Glomerular visceral epithelial cell (primary cell): ENCODE results near the gene PRKG1.
A peak's percentile ranks its signal among the peaks of the same experiment; 100 is the strongest.

ENCODE experiments used
- DNase-seq: peaks from one replicate; pipeline ENCODE4 v3.0.0-alpha.2; 2016; ENCODE audit errors: extremely low spot score

PRKG1 gene

DNA sequence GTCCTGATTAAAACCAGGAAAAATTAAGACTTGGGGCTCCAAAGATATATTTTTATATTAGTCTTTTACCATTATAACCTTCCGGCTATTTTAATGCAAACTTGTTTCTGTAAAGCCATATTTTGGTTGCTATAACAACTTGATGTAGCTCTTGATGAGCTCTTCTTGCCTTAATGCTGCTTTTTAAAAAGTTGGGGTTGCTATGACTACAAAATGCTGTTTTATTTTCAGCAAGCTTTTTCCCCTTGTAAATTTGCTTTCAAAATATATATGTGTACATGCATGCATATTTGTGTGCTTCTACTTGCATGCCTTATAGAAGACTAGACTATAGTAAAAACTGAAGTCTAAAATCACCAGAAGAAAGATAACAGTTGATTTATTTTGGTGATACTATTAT is 525.4 kb downstream of the PRKG1 start:
- no peak for DNase-seq

DNA sequence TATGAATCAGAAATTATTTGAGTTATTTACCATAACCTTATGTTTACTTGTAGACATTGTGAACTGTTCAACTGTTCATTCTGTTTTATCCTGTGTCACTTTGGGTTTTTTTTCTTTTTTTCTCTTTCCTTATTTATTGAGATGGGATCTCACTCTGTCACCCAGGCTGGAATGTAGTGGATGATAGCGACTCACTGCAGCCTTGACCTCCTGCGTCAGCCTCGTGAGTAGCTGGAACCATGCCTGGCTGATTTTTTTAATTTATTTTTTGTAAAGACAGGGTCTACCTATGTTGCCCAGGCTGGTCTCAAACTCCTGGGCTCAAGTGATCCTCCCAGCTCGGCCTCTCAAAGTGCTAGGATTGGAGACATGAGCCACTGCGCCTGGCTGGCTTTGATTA is 528.0 kb downstream of the PRKG1 start:
- peak; percentile 6 for DNase-seq

DNA sequence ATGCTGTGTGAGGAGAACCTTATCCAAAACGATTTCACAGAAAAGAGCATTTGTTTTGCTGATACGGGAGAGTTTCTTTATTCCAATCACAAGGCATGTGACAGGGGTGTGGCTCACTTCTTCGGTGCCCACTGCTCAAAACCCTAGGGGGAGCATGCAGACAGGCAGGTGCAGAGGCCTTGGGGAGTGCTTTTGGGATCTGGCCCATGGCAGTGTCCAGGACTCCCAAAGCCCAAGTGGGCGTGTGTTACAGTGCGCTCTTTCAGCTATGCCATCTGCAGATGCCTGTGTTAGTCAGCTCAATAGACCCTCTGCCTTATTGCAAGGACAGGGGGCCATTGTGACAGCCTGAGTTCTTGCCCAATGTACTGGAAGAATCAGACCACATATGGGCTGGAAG is 530.3 kb downstream of the PRKG1 start:
- no peak for DNase-seq

DNA sequence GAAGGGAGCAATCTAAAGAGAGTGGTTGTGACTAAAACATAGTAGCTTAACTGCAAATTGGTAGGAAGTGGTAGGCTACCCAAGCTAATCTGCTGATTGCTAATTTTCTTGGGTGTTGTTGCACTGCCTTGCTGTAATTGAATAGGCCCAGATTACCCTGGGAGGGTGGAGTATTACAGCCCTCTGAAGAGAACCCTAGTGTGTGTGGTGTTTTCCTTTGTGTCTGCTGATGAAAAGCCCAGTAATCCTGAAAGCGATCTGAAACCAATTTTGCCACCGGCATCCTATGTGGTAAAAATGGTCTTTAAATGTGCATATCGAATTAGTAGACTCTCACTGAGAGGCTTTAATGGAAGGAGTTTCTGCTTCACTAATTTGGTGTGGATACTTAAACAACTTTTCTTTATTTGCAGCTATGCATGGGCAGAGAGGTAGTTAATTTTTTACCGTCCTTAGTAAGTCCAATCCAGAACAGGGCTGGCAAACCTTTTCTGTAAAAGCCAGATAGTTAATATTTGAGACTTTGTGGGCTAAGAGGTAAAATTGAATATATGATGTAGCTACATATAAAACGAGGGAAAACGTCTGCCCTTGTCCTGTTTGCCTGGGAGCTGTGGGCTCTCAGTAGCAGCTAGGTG is 532.7 kb downstream of the PRKG1 start:
- DNase-seq: peak; percentile 39

DNA sequence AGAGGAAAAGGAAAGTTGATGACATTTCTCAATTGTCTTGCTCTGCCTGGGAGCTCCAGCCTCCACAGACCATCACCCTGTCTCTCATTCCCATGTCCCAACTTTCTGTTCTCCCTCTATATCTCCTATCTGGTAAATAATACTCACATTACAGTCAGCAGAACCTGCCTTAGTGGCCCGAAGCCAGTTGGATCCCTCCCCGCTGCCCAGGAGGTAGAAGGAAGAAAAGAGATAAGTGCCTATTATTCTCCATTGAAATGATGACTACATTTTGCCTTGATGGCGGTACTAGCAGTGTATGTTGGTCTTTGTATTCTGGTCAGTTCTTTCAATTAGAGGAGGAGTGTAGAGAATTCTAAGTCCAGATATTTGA is 533.2 kb downstream of the PRKG1 start:
- DNase-seq: no peak

DNA sequence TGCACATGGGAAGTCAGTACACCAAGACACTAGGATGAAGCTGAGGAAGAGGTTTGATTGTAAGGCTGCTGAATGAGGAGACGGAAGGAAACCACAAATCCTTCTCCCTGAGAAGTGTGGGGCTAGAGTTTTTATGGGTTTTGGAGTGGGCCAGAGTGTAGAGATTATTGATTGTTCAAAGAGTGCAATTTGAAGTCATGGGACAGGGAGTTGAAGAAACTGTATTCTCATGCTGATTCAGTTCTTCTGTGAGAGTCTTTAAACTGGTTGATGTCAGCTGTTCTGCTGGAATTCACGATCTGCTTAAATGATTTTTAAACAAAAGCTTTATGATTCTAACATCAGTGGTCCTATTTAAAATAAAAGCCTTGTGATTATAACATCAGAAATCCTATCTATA is 533.9 kb downstream of the PRKG1 start:
- no peak for DNase-seq

DNA sequence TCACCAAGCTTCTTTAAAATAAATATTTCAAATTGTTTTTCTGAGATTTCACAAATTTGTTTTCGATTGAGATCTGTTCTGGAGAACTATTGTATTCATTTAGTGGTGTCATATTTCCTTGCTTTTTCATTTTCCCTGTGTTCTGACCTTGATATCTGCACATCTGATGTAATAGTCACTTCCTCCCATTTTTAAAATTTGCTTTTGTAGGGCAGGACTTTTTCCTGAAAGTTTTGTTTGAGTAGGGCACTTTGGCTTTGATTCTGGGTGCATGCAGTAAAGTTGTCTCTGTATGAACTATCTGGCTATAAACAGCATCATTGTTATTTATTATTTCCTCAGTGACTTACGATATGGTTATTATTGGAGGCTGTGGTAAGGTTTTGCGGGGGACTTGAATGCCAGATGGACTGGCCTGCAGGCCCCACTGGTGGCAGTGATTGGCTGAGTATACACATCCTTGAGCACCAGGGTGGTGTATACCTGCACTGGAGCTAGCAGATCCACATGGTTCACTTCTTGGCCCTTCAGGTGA is 541.5 kb downstream of the PRKG1 start:
- DNase-seq: no peak

DNA sequence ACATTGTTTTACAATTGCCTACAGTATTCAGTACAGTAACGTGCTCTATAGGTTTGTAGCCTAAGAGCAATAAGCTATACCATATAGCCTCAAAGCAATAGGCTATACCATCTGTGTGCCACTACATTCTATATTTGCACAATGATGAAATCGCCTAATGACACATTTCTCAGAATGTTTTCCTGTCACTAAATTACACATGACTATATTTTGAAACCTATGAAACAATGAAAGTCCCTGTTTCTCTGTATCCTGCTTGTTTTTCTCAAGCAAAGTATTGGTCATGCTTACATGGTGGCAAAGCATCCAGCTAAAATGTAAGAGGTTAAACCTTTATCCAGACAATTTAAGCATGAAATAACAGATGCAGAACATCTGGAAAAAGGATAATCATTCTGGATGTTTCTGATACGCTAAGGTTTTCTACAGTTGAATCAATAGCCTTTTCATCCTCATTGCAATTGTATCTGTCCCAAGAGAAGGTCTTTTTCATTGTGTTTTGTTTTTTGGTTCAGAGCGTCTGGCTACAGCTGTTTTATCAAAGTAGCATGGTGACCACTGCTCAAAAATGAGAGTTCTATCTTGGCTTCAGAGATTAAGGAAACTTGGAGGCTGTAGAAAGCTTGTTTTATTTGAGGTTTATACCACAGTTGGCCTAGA is 543.4 kb downstream of the PRKG1 start:
- no peak for DNase-seq

DNA sequence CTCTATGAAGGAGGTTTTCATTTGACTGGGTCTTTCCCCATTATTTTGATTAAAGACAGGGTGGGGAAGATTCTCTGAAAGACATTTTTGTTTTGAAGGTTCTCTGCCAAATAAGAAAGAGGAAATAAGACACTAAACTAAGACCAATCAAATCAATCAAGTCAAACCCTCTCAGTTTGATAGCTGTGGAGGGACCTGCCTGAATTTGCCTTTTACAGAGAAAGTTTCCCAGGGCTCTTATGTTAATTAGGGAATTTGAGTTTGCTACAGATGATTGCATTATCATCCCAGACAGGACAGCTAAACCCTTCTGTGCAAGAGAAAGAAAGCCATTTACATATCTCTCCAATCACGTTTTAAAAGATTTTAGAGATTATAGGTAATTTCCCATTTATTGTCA is 545.1 kb downstream of the PRKG1 start:
- DNase-seq: no peak

DNA sequence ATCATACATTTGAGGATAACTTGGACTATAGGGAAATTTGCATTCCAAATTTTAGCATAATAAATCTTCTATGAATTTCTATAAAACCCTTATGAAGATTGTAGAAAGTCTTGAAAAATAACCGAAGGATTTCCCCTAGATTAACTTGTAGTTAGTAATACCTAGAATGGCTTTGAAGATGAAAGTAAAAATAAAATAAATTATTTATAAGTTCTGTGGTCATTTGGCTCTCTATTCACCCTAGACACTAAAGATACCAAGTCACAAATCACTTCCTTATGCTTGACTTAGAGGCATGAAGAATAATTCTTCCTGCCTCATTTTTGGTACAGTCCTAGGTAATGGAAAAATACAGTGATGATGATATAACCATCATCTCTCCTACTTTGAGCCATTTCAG is 545.8 kb downstream of the PRKG1 start:
- DNase-seq: no peak

DNA sequence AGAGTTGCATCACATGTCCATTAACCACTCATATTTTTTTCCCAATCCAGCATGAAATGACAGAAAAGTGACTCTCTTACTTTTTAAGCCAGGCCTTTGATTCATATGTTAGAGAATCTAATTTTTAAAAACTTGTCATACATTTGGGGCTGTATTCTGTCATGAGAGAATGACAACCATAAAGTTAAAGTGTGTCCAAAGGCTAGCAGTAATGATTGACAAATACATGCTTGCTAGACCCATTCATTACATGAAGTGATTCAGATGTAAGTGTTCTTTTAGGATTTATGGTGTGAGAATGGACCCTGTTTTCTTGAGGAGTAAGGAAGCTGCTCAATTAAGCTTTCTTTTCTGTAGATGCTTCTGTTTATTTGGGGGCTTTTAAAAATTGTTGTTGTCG is 549.7 kb downstream of the PRKG1 start:
- no peak for DNase-seq

DNA sequence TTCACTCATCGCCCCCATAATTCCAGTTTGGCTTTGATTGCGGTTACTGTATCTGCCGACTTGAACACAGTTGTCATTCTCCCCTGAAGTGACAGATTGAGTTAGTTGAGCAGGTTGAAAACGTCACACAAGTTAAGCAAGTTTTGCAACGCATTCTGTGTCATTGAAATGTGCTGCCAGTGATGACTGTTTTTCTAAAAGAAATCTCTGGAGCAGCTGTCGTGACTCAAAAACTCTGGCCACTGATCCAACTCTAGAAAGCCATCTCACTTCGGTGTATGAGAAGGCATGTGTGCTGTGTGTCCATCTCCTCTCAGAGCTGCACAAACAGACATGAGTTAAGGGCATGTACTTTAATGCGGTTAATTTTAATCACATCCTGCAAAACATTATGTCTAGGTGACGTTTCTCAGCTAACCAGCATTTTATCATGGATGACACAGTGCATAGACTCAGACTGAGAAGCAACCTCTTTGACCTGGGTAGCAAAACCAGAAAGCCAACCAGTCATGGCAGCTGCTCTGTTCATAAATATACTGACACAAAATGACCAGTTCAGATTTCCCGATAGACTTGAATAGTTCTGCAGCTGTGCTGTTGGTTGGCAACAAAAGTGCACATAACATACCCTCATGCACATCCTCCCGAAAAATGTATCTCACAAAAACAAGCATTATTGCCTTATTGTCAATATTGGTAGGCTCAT is 555.8 kb downstream of the PRKG1 start:
- DNase-seq: no peak

DNA sequence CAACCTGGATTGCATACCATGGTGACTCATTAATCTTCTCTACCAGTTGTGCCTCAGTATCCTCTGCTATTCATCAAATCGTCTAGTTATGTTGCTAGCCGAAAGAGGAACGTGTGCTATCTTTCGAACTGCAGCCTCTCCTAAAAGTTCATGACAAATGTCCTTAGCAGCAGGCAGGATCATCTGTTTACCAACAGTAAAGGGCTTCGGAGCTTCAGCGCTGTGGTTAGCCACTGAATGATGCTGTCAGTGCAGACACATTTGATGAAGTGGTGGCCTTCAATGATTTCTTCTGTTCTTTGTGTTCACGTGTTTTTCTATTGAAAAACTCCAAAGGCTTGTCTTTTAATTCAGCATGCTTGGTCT is 556.3 kb downstream of the PRKG1 start:
- DNase-seq: no peak

DNA sequence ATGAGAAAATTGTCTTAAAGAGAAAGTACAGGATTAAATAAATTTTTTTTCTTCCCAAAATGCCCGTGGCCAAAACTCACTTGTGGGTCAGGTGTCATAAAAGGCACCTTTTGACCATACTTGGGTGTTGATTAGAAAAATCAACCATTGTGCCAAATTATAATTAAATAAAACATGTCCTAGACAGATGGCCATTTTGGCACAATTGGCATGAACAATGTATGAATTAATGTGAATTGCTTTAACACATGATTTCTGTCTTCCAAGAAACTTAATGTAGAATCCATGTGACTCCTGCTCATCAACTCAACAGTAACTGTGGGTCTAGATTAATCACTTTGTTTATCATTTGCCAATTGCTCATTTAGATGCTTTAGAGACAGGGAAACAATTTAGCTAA is 561.1 kb downstream of the PRKG1 start:
- DNase-seq: no peak

DNA sequence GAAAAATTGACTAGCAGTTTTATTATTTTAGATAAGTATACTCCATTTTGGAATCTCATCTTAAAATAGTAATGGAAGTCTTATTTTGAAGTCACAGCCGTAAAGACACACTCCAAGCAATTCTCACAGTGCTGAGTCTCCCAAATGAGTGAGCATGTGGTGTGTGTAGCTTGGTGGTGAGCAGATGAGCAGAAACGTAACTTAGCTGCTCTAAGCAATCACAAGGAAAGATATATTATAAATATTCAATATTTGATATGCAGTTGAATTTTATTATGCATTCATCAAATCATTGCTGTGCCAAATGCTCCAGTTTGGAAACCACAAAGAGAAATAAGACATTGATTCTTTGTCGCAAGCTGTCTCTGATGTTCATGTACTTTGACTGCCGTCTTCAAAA is 563.9 kb downstream of the PRKG1 start:
- DNase-seq: no peak

DNA sequence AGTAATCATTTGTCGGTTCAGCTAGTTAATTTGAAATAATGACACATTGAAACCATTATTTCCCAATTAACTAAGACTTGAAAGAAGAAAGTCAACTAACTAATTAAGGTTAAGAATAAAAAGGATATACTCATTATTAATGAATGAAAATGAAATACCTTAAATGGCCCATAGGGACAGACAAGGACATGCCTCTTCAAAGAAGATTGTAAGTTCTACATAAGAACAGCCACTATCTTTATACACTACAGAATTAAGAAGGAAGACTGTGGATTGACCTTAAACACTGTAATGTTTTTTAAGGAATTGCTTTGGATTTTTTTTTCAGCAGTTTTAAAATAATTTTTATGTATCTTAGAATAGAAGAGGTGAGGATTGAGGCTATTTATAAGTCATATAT is 564.5 kb downstream of the PRKG1 start:
- no peak for DNase-seq

DNA sequence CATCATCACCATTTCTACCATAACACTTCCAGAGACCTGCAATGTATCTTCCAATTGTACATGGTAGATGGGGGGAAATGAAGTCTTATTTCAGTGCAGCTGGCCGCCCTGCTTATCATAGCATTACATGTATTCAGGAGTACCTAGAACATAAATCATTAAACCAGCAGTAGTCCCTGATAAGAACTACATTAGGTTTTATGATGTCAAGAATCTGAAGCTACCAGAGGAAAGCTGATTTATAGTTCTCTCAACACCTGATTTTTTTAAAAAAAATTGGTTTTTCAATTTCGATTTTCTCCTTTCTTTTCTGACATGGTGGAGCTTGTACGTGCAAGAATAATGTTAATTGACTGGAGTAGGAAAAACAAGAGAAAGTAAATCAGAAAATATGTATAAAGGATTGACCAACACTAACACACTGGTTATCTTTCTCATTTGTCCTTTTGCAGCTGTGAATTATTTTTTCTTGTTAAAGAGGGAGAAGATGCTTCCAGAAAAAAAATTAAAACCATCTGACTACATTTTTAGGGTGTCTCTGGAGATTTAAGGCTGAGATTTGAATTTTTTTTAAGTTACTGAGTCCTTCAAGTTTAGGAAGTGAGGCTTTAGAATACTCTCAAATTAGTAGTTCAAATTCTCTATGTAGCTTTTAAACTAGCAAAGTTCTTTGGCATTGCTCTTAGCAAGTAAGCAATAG is 566.0 kb downstream of the PRKG1 start:
- no peak for DNase-seq

DNA sequence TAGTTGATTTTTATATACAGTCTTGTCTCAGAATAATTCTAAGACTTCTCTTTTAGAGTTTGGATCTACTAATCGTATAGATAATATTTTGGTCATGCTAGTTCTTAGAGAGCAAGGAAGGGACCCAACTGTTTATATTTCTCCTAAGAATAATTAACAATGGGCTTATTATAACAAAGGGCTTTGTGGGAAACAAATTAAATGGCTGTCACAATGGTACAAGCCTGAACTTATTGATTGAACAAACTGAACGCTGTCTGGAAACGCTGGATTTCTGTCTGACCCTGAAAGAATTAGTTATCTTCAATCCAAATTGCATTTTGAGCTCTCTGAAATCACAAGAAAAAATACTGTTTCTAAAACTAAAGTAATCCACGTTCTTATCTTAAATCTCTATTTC is 568.3 kb downstream of the PRKG1 start:
- no peak for DNase-seq

DNA sequence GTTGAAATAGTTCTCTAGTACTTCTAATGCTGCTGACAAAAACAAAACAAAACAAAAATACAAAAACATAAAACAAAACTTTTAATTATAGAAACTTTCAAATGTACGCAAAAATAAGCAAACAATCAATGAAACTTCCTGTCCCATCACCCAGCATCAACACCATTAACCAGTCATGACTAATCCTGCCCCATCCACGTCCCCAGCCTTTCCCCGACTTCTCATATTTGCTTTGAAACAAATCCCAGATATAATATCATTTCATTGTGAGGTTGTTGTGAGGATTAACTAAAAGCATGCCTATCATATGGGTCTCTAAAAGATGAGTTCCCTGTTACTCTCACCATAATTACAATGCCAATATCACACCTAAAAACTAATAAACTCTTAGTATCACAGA is 569.4 kb downstream of the PRKG1 start:
- no peak for DNase-seq

DNA sequence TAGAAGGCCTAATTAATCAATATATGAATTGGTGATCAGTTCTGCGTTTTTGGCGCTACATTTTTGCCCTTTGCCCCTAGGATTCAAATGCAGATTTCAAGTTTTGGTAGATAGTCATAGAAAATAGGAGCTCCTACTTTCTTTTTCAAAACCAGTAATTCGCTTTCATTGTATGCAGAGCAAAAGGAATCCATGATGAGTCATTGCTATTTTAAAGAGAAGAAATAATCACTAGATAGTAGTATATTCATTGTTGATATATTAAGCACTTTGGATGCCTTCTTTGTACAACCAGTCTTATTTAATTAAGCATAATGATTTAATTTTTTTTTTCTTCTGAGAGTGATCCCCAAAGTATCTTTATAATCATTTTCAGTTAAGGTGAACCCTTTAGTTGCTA is 574.8 kb downstream of the PRKG1 start:
- DNase-seq: no peak

DNA sequence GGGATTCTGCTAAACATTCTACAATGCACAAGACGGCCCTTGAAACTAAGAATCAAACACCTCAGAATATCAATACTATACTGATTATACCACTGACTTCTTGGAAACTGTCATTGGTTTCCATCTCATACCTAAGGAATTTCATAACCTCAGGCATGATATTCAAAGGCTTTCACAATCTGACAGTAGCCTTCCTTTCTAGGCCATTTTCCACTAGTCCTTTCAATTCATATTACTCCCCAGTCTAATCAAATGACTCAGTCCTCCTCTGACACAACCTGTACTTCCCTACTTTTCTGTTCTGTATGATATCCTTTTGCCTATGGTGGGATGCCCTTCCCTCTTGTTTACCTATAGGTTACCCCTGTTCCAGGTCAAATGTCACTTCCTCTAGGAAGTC is 576.8 kb downstream of the PRKG1 start:
- no peak for DNase-seq

DNA sequence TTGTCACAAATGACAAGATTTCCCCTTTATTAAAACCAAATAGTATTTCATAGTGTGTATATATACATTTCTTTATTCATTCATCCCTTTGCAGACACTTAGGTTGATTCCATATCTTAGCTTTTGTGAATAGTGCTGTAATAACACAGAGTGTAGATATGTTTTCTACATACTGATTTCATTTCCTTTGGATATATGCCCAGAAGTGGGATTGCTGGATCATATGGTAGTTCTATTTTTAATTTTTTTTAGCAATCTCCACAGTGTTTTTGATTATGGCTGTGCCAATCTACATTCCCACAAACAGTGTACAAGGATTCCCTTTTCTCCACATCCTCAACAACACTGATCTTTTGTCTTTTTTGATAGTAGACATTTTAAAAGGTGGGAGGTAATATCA is 578.7 kb downstream of the PRKG1 start:
- DNase-seq: no peak

DNA sequence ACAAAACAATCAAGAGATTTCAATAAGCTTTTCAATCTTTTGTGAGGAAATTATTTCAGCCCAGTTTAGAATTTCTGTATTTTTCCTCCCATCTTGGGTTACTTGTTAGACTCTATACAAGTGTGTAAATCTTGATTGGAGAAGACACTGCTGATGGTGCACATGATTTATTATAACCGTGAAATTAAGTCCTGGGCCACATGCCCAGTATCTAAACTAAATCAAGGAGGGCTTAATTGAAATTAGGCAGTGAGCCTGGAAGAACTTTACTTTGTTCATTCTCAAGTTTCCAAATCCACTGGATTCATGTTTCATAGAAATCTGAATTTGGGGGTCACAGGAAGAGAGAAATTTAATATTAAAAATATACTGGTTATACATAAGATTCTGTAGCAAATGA is 580.6 kb downstream of the PRKG1 start:
- no peak for DNase-seq
